Fibroblast of lung (primary cell): ENCODE results near the gene GALNT17.

Source experiments
- EZH2 ChIP-seq: IDR thresholded peaks from 2 replicates; pipeline ENCODE4 v1.5.1; 2012; ENCODE audit warnings: low read length, control low read depth, mild to moderate bottlenecking; ENCODE audit errors: missing control alignments
- TF ChIP-seq, protein P1 (sequence below), 2 donors: IDR thresholded peaks in 1 of 2; conservative IDR thresholded peaks in 1 of 2; 1 replicate in 1 of 2; 2 replicates in 1 of 2; pipeline ENCODE4 v1.5.1; 2011 to 2012; ENCODE audit warnings: low read length in 2 of 2, control low read depth in 1 of 2, inconsistent platforms in 1 of 2, low read depth in 1 of 2, mild to moderate bottlenecking in 1 of 2

DNA sequence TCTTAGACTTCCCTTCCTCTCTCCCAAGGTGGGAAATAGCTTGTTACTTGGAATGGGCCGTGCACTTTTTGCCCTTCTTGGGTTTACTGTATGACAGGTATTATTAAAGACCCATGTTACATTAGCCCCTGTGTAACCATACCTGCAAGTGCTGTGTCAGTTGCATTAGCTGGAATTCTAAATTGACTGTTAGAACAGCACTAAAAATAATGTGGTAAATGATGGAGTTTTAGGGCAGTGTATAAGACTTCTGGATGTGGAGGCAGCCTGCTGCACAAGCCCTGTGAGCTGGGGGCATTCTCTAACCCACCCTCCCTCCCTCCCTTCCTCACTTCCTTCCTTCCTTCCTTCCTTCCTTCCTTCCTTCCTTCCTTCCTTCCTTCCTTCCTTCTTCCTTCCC, 52.7 kb downstream of the GALNT17 start:
- TF ChIP-seq, protein P1, sequence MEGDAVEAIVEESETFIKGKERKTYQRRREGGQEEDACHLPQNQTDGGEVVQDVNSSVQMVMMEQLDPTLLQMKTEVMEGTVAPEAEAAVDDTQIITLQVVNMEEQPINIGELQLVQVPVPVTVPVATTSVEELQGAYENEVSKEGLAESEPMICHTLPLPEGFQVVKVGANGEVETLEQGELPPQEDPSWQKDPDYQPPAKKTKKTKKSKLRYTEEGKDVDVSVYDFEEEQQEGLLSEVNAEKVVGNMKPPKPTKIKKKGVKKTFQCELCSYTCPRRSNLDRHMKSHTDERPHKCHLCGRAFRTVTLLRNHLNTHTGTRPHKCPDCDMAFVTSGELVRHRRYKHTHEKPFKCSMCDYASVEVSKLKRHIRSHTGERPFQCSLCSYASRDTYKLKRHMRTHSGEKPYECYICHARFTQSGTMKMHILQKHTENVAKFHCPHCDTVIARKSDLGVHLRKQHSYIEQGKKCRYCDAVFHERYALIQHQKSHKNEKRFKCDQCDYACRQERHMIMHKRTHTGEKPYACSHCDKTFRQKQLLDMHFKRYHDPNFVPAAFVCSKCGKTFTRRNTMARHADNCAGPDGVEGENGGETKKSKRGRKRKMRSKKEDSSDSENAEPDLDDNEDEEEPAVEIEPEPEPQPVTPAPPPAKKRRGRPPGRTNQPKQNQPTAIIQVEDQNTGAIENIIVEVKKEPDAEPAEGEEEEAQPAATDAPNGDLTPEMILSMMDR (conservative IDR thresholded peaks at IDR 0.05 in 1 of 2, IDR thresholded peaks at IDR 0.05 in 1 of 2; ENCODE audit: low read depth in 1 of 2, low read length in 2 of 2): no peak
- no peak for TF ChIP-seq EZH2
